Measurements from ENCODE around the gene TFEC.

DNA sequence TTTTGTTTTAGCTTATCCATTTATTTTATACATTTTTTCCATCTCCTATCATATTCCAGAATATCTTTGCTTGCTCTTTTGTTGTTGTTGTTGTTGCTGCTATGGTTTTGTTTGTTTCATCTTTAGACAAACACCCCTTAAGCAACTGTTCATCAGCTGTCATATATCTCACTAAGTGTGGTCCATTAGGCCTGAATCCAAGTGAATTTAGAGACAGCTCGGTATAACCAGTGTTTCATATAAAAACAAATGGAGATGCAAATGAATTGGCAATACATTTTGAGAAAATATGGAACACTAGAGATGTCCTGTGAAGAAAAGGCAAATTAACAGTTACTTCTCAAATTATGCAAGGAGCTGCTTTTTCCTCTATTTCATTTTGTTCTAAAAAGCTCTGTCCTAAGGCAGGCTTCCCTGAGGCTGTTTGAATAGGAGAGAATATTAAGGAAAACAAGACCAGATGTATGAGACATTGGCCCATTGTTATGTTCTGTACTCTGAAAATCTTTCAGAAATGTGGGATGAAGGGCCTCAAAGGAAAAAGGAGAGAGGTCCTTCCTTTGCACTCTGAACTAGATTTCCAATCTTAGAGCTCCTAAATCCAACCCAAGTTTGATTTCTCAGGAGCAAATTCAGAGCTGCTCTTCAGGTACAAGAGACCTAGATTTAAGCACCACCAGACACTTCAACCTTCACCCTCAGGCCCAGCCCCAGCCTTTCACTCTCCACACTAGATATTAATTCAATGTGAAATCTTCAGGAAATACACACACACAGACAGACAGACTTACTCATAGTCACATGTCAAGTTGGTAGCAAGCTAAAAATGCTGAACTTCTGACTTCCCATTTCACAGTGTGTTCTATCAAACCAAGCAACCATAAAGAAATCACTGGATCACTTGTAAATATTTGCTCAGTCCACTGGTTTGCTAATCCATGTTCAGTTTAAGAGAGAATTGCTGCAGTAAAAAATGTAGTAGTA, 5.4 kb downstream of the TFEC start:
- TF ChIP-seq, protein P1, sequence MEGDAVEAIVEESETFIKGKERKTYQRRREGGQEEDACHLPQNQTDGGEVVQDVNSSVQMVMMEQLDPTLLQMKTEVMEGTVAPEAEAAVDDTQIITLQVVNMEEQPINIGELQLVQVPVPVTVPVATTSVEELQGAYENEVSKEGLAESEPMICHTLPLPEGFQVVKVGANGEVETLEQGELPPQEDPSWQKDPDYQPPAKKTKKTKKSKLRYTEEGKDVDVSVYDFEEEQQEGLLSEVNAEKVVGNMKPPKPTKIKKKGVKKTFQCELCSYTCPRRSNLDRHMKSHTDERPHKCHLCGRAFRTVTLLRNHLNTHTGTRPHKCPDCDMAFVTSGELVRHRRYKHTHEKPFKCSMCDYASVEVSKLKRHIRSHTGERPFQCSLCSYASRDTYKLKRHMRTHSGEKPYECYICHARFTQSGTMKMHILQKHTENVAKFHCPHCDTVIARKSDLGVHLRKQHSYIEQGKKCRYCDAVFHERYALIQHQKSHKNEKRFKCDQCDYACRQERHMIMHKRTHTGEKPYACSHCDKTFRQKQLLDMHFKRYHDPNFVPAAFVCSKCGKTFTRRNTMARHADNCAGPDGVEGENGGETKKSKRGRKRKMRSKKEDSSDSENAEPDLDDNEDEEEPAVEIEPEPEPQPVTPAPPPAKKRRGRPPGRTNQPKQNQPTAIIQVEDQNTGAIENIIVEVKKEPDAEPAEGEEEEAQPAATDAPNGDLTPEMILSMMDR (IDR thresholded peaks at IDR 0.05; ENCODE audit: poor library complexity), result no peak
- no peak for TF ChIP-seq EZH2 (IDR thresholded peaks at IDR 0.05; ENCODE audit: borderline replicate concordance)
- no peak for TF ChIP-seq EZH2phosphoT487 (IDR thresholded peaks at IDR 0.05; ENCODE audit: low read depth, severe bottlenecking, unreplicated experiment)

Data from hepatocyte (in vitro differentiated cells).